HFF-Myc (cell line): ENCODE results near the gene PLEKHA6.

ENCODE experiments used
- DNase-seq: peaks from one replicate; pipeline ENCODE4 v3.0.0-alpha.2; 2011; ENCODE audit warnings: low read depth; ENCODE audit errors: extremely low read depth
- H3K4me3 ChIP-seq: replicated peaks from 2 replicates; pipeline ENCODE4 v1.5.1; 2011; ENCODE audit warnings: low read depth, mild to moderate bottlenecking, control low read depth, low read length
- CTCF ChIP-seq: IDR thresholded peaks from 2 replicates; pipeline ENCODE4 v1.5.1; 2012; ENCODE audit warnings: mild to moderate bottlenecking, low read depth, low read length, control low read depth; ENCODE audit errors: missing control alignments

PLEKHA6 gene

DNA sequence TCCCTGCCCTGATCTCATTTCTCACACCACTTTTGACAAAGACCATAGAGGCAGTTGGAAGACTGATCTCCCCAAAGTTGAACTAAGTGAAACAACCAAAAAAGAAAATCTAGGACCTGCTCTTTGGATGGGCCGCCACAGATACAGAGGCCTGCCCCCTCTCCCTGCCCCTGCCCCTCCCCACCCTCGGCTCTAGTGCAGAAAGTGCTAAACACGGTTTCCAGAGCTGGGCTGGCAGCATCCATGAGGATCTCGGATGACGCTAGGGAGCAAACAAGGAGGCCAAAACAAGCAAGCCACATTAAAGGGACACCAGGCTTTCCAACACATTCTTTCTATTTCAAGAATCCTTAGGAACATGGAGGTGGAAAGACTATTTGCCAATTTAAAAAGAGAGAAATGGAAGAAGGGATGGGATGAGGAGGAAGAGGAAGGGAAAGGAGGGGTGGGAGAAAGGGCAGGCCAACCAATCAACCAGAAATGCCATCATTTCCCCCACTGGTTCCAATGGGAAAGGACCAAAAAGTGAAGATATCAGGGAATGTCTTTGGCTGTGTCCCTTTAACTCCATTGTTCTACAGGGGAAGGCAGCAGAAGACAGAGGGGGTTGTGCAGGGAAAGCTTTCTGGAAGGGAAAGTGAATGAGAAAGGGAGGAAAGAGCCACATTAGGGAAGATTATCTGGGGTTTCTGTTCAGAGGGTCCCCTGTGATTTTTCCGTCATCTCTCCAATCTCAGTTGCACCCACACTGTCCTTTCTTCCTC lies 107.6 kb downstream of the PLEKHA6 start:
- no peak for TF ChIP-seq CTCF
- no peak for DNase-seq
- no peak overlapping the region for H3K4me3 ChIP-seq

DNA sequence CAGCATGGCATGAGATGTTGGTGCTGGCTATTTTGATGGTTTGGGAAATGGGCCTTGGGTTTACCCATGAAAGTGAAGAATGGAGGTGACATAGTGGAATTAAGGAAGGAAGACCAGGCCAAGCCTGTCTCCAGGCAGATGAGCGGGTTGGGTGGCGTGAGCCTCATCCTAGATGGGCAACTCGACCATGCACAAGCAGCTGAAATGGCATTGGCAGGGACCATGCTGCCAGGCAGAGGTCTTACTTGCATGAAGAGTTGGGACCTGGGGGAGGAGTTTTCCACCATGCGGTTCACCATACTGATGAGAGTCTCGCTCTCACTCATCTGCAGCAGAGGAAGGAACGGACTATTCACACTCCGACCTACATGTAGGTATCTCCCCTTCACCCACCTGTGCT lies 108.4 kb downstream of the PLEKHA6 start:
- TF ChIP-seq CTCF = no peak
- no peak overlapping the region for H3K4me3 ChIP-seq
- no peak for DNase-seq

DNA sequence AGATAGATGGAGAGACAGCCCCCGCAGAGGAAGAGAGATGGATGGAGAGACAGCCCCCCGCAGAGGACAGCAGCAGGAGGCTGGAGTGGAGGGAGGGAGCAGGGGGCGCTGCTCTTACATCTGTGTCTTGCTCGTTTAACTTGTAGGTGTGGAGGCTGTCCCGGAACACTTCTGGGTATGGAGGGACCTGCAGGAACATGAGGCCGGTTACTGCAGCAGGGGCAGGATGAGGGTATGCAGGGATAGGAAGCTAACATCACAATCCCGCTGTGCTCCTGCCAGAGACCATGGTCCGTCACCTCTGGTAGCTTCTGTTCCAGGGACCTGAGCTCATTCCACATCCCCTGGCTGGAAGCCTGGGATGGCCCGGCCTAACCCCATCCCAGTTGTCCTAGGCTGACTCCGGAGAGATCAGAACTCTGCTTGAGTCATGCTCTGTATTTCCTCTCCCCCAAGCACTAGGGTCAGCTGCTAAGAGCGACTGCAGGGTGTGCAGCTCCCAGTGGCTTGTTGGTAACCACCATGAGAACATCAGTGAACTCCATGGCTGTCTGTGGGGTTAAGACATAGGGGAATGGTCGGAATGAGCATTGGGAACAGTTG lies 109.2 kb downstream of the PLEKHA6 start:
- H3K4me3 ChIP-seq = no peak overlapping the region
- no peak for TF ChIP-seq CTCF
- DNase-seq = no peak

GRCh38 chr1:204249736-204250427 lies 109.8 kb downstream of the PLEKHA6 start:
- no peak for TF ChIP-seq CTCF
- H3K4me3 ChIP-seq = no peak overlapping the region

DNA sequence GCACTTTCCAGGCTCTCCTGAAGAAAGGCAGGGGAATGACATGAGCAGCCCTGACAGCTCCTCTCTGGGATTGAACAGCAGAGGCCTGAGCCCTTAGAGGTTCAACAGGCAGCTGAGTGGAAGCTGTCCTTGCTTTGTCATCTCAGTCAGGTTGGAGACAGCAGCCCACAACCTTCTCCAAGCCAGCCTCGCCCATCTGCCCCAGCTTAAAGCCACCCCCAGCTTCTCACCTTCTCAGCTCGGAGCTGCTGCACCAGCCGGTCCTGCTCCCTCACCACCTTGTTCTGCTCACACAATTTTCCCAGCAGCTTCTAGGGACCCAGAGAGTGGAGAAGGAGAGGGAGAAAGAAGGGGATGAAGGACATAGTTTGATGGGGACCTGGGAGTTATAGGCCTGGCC lies 110.8 kb downstream of the PLEKHA6 start:
- TF ChIP-seq CTCF = no peak
- H3K4me3 ChIP-seq = no peak overlapping the region
- DNase-seq = no peak

More at GRCh38 chr1:204249736-204250427, 109.8 kb downstream of the PLEKHA6 start:
- DNase-seq = no peak

GRCh38 chr1:204246876-204247275 lies 112.9 kb downstream of the PLEKHA6 start:
- H3K4me3 ChIP-seq = no peak overlapping the region
- no peak for DNase-seq
- TF ChIP-seq CTCF = no peak
